Measurements from ENCODE around the gene N4BP2.
"Not testable (repeated sequence)": the region's sequence is repeated elsewhere in the genome, so short reads cannot be mapped to it uniquely, and the experiment has no call there.

Gene N4BP2

GRCh38 chr4:40093400-40093799, 36.8 kb downstream of the N4BP2 start:
- not testable (repeated sequence) for DNase-seq

- no peak for DNase-seq
Measured at GRCh38 chr4:40099010-40099409, 42.4 kb downstream of the N4BP2 start.

- DNase-seq: not testable (repeated sequence)
Measured at GRCh38 chr4:40107150-40107549, 50.5 kb downstream of the N4BP2 start.

- DNase-seq: no peak
Measured at GRCh38 chr4:40112027-40112792, 55.6 kb downstream of the N4BP2 start.

- no peak for DNase-seq
Measured at GRCh38 chr4:40114206-40114605, 57.6 kb downstream of the N4BP2 start.

GRCh38 chr4:40118861-40119260, 62.2 kb downstream of the N4BP2 start:
- no peak for DNase-seq

- DNase-seq: no peak
Measured at GRCh38 chr4:40119344-40119743, 62.7 kb downstream of the N4BP2 start.

GRCh38 chr4:40121515-40121914, 64.9 kb downstream of the N4BP2 start:
- peak; percentile 72 for DNase-seq

GRCh38 chr4:40122941-40123340, 66.3 kb downstream of the N4BP2 start:
- DNase-seq: no peak

GRCh38 chr4:40124690-40125089, 68.0 kb downstream of the N4BP2 start:
- no peak for DNase-seq

- DNase-seq: no peak
Measured at GRCh38 chr4:40130401-40131036, 73.9 kb downstream of the N4BP2 start.

- DNase-seq: no peak
Measured at GRCh38 chr4:40132816-40133215, 76.2 kb downstream of the N4BP2 start.

- no peak for DNase-seq
Measured at GRCh38 chr4:40134206-40134917, 77.7 kb downstream of the N4BP2 start.

GRCh38 chr4:40136202-40136601, 79.6 kb downstream of the N4BP2 start:
- not testable (repeated sequence) for DNase-seq

GRCh38 chr4:40140196-40140595, 83.5 kb downstream of the N4BP2 start:
- DNase-seq: no peak

- DNase-seq: not testable (repeated sequence)
Measured at GRCh38 chr4:40140597-40140996, 83.9 kb downstream of the N4BP2 start.

GRCh38 chr4:40143926-40144508, 87.4 kb downstream of the N4BP2 start:
- DNase-seq: no peak

- DNase-seq: no peak
Measured at GRCh38 chr4:40144716-40145115, 88.1 kb downstream of the N4BP2 start.

GRCh38 chr4:40147490-40147889, 90.8 kb downstream of the N4BP2 start:
- DNase-seq: not testable (repeated sequence)

GRCh38 chr4:40149960-40150385, 93.3 kb downstream of the N4BP2 start:
- DNase-seq: peak; percentile 66

GRCh38 chr4:40150932-40151331, 94.3 kb downstream of the N4BP2 start:
- DNase-seq: no peak

- no peak for DNase-seq
Measured at GRCh38 chr4:40152637-40153036, 96.0 kb downstream of the N4BP2 start.

- DNase-seq: no peak
Measured at GRCh38 chr4:40157436-40157835, 100.8 kb downstream of the N4BP2 start.
